Measurements from ENCODE around the gene FNTB. TPM values are rescaled to one million over a fixed set of nuclear protein-coding genes. Genes with fewer than 3 reads are reported as not detected.

Gene FNTB, protein sequence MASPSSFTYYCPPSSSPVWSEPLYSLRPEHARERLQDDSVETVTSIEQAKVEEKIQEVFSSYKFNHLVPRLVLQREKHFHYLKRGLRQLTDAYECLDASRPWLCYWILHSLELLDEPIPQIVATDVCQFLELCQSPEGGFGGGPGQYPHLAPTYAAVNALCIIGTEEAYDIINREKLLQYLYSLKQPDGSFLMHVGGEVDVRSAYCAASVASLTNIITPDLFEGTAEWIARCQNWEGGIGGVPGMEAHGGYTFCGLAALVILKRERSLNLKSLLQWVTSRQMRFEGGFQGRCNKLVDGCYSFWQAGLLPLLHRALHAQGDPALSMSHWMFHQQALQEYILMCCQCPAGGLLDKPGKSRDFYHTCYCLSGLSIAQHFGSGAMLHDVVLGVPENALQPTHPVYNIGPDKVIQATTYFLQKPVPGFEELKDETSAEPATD
- 9.7 and 13.1 TPM in 2 replicates for total RNA-seq

DNA sequence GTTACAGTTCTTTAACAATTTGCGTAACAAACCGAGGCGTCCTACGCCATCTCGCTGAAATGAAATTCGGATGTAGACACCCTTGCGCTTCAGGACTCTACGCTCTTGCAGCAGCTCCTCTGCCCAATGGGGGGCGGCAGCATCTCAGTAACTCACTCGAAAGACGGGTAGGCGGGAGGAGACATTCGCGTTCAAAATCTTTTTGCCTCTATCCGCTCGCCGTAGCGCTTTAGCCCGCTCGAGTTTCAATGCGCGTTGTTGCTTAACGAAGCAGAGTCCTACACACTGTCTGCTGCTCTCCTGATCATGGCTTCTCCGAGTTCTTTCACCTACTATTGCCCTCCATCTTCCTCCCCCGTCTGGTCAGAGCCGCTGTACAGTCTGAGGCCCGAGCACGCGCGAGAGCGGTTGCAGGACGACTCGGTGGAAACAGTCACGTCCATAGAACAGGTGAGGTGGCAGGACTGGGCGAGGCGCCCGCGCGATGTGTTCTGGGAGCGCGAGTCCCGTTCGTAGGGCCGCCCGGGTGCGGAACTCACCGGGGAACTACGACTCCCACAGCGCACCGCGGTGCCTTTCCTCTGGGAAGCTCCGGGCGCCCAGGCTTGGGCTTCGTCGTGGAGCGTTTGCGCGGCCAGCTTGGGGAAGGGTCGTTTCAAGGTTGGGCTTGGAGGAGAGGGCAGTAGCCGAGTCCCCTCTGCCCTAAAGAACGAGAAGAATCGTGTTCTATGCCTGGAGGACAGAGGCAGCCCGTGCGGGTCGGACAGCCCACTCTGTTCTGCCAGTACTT, at the start of gene FNTB:
TSS of gene FNTB (plus strand) at position 248 of the 790 bp plus-strand sequence. CDS start at position 307, 59 bp downstream.
- intact Hi-C loops (cut with micrococcal nuclease), result loop anchor here (1.0 to 10.0 kb wide), 17 partner anchors 33 to 1520 kb away; partner anchors contain the start of genes CHURC1, FUT8, GPHN and HSPA2

GRCh38 chr14:64937171-64937820, 49.4 kb upstream of the FNTB start:
- intact Hi-C loops (cut with micrococcal nuclease), result no loop called here

DNA sequence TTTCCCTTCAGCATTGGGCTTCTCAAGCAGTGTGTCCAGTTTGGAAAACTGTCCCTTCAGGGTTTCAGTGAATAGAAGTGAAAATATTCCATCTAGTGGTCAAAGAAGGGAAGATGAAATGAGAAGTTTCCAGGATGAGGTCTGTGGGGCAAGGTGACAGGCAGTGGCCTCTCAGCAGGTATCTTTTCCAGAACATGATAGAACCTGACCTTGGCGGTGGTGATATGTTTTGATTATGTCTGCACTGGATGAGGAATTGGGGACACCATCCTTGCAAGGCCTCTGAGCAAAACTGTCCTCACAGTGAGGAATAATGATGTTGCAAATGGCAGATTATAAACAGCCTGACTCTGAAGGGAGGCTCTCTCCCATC, 48.9 kb upstream of the FNTB start:
- intact Hi-C loops (cut with micrococcal nuclease), result no loop called here

DNA sequence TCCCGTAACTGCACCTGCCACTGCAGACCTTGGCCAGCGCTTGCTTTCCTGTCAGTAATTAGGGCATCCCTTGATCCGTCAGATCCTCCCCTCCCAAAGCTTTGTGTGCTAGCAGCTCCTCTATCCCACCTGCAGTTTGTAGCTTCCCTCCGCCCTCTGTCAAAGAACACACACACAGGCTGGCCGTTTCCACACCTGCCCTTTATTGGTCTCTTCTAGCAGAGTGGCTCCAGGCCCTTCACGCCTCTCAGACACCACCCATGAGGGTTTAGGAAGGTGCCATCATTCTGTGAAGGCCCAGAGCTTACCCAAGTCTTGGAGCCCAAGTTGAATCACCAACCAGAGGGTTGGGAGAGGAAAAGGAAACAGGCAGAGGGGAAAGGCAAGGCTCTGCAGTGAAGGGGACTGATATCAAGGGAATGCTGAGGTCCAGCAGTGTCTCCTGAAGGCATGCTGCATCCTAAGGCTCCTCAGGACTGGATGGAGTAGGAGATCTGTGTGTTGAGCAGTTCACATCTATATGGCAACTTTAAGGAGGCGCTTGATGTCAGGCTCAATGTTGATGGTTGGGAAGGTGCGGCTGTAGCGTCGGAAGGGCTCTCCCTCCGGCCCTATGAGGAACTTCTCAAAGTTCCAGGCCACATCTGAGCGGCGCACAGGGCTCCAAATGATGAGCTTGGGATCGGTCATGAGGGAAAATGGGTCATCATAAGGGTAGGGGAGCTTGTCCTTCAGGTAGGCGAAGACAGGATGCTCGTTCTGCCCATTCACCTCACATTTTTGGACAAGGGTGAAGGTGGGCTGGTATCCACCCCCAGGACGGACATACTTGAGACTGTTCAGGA, 47.5 kb upstream of the FNTB start:
- intact Hi-C loops (cut with micrococcal nuclease), result no loop called here

- intact Hi-C loops (cut with micrococcal nuclease), result no loop called here
Measured at GRCh38 chr14:64939817-64940190, 46.9 kb upstream of the FNTB start.

DNA sequence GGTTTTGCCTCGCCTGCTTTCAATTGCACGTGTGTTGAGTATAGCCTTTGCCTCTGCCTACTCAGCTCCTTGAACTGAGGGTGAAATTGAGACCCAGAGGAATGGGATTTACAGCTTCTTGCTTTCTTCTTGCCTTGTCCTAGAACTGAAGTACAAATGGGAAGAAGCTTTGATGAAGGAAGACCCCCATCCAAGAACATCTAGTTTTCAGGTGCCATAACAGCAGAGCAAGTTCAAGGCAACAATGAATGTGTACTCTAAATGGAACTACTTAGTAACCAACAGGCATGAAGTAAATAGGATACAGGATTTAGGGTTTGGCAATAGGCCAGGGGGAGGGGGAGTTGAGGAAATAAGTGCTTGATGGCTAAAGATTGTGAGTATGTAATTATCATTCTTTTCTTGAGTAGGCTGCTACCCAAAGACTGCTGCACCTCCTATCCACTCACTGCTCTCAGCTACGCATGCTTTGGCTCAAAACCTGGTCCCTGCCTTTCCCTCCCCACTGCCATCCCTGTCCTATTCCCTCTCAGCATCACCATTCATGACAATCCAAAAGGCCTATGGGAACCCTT, 46.3 kb upstream of the FNTB start:
- intact Hi-C loops (cut with micrococcal nuclease), result no loop called here

GRCh38 chr14:64942531-64943111, 44.1 kb upstream of the FNTB start, which contains the start of gene GPX2:
TSS of gene GPX2 (minus strand) at chr14:64942745. CDS start at chr14:64942726, 19 bp downstream.
- intact Hi-C loops (cut with micrococcal nuclease), result no loop called here

- intact Hi-C loops (cut with micrococcal nuclease), result no loop called here
Measured at GRCh38 chr14:64943556-64943955, 43.1 kb upstream of the FNTB start.

DNA sequence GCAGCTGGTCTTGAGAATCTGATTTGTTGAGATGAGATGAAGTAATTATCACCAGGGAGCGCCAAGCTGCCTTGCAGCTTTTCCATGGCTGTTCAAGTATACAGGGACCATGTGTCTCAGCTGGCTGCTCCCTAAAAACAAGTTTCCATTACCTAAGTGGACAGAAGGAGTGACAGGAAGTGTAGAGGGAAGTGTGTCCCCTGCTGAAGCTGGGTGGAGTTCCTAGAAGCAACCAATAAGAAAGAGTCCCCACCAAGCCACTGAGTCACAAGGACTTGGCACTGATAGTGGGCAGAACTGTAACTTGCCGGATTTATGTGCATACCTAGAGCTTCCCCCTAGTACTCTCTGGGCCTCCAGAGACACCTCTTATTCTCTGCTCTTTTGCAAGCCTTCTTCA, 42.7 kb upstream of the FNTB start:
- intact Hi-C loops (cut with micrococcal nuclease), result no loop called here

- intact Hi-C loops (cut with micrococcal nuclease), result no loop called here
Measured at GRCh38 chr14:64944861-64945260, 41.8 kb upstream of the FNTB start.

DNA sequence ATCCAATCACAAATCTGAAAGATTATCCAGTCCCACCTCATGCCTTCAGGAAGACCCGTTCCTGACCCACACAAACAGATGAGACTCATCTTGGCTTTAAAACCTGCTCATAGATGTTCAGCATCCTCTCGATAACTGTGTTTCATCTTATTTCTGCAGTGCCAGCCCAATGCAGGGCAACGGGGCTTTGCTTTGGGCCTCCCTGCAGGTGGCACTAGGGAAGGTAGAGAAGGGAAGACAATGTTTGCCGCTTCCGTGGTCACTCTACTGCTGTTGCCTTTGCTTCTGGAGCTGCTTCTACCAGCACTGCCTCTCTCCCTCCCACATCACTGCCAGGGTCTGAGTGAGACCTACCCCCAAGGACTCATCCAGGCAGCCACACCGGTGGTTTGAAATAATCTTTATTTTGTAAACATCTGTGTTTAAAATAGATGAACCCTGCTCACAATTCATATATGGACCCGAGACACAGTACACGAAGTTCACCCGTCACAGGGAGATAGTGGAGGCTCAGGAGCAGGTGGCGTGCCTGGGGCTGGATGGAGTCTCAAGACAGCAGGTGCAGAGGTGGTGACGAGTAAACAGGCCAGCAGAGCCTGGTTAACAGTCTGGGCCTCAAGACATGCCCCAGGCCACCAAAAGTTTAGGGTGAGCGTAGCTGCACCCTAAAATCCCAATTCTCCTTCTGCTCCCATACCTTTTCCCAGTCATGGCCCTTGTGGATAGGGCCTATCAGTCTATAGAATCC, 41.1 kb upstream of the FNTB start:
- intact Hi-C loops (cut with micrococcal nuclease), result no loop called here

DNA sequence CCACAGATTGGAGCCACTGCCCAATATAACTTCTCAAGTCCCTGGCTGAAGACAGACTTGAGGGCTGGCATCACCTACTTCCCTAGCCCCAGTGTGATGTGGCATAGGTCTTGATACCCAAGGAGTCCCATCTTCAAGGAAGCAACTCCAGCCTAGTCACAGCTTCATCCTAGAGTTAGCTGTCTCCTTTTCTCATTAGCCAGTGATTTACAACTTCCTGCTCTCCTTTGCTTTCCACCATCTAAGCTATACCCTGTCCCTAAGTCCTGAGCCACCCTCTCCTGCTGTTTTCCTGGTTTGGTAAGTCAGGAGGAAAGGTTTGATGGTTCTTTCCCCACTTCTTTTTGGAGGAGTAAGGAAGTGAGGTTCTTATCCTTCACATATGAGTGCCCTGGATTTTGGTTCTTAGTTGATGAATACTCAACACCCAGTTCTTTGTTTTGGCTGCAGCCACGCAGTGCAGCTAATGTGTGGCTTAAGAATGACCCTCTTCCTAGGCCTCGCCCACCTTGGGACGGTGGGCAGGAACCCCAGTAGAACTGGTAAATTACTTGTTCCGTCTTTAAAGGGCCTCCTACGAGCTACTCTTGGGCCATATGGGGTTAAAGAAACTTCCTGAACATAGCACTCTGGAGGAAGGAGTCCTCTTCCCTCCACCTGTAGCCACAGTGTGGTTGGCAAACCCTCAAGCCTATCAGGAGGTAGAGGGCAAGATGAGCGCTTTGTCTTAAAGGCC, 40.2 kb upstream of the FNTB start:
- intact Hi-C loops (cut with micrococcal nuclease), result no loop called here

- intact Hi-C loops (cut with micrococcal nuclease), result no loop called here
Measured at GRCh38 chr14:64947710-64948611, 38.7 kb upstream of the FNTB start.

- intact Hi-C loops (cut with micrococcal nuclease), result no loop called here
Measured at GRCh38 chr14:64948612-64949210, 38.0 kb upstream of the FNTB start.

DNA sequence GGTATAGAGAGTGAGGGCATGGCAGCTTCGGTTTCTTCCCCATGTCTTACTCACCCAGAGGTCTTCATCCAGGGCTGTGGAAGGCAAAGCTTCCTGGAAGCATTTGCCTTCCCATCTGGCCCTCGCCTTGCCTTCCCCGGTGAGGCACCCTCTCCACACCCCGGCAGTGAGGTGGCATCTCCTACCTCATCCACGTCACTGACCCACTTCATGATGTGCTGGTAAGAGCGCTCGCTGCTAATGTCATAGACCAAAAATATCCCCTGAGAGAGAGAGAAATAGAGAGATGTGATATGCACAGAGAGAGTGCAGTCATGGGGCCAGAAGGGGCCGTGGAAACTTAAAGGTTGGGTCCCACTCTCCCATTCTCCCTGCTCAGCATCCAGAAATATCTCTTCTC, 35.8 kb upstream of the FNTB start:
- intact Hi-C loops (cut with micrococcal nuclease), result no loop called here

- intact Hi-C loops (cut with micrococcal nuclease), result no loop called here
Measured at GRCh38 chr14:64951291-64951690, 35.4 kb upstream of the FNTB start.

GRCh38 chr14:64951724-64952123, 35.0 kb upstream of the FNTB start:
- intact Hi-C loops (cut with micrococcal nuclease), result no loop called here

Measured in T-helper 1 cell treated with Interleukin-12 subunit alpha and Interleukin-12 subunit beta and Interleukin-4 antibody, amounts not matched to agents 30 ng/mL and 1 ng/mL, for 36 hours (primary cell).